GM21529 (cell line): ENCODE results near the gene C19orf25.
"Not testable (repeated sequence)": the region's sequence is repeated elsewhere in the genome, so short reads cannot be mapped to it uniquely, and the experiment has no call there.

Experiments used
- ATAC-seq: cut with Tn5 transposase; IDR thresholded peaks from one replicate; pipeline ENCODE4 v1.9.1; 2021; ENCODE audit not compliant: unreplicated experiment

Gene C19orf25

GRCh38 chr19:1512671-1513498, 33.9 kb upstream of the C19orf25 start, which contains the start of gene ADAMTSL5:
TSS of gene ADAMTSL5 (minus strand) at chr19:1513019. CDS start at chr19:1510943, 2,076 bp downstream.
- ATAC-seq: no peak

DNA sequence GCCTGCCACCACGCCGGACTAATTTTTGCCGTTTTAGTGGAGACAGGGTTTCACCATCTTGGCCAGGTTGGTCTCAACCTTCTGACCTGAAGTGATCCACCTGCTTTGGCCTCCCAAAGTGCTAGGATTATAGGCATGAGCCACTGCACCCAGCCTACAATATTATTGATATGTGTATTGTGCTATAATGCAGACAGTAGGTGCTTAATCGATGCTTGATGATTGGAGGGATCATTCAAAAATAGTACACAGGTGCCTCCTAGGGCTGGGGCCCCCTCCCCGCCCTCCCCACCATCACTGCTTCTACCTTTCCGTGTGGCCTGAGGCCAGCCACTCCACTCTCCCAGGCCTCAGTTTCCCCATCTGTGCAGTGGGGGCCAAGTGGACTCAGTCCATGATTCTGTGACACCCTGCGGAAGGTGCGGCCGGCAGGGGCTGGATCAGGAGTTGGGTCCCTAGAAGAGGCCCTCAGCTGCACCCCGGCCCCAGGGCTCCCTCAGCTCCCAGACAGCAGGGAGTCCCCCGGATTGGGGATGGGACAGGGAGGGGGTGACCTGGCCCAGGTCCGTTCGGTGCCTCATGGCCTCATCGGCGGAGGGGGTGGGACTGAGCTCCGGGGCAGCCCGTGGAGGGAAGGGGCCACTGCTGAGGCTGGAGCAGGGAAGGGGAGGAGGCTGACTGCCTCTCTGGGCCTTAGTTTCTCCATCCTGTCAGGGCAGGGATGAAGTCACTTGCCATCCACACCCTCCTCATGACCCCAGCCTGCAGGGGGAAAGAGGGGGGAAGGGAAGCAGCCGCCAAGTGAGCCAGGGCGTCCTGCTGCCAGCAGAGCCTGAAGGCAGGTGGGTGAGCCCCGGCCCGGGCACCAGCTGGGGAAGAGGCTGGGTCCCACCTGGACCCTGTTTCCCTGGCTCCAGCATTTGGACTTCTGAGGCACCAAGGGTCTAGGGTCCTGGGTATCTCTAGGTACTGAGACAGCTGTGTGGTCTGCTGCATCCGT, 32.6 kb upstream of the C19orf25 start:
- no peak for ATAC-seq

DNA sequence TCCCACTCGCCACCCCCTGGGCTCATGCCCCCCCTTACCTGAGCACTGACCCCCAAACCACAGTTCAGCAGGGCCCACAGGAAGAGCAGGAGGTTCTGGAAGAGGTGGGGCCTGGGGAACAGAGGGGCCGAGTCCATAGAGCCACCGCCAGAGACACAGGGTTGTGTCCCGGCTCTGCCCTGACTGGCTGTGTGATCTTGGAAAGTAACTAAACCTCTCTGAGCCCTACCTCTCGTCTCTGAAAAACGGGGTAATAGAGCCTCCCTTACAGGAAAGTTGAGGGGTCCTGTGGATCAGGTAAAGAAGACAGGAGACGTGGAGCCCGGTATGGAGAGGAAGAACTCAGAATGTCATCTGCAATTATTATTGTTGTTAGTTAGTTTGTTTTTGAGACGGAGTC, 31.8 kb upstream of the C19orf25 start:
- no peak for ATAC-seq

DNA sequence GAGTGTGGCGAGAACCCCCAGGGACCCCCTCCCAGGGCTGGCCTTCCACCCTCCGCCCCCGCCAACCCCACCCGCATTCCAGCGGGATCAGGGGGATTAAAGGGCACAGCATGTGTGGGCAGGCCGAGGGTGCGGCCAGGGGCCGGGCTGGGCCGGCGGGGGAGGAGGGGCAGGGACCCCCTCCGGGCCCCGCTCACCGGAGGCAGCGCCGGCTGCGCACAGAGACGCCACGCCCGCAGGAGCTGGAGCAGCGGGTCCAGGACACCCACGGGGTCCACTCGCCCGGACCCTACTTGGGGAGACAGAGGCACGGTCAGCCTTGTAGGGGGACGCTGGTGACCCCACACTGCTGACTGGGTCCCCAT, 31.4 kb upstream of the C19orf25 start:
- no peak for ATAC-seq

GRCh38 chr19:1509602-1510441, 30.8 kb upstream of the C19orf25 start:
- ATAC-seq: no peak

- no peak for ATAC-seq
These were observed 29.5 kb upstream of the C19orf25 start for GRCh38 chr19:1508507-1508856.

DNA sequence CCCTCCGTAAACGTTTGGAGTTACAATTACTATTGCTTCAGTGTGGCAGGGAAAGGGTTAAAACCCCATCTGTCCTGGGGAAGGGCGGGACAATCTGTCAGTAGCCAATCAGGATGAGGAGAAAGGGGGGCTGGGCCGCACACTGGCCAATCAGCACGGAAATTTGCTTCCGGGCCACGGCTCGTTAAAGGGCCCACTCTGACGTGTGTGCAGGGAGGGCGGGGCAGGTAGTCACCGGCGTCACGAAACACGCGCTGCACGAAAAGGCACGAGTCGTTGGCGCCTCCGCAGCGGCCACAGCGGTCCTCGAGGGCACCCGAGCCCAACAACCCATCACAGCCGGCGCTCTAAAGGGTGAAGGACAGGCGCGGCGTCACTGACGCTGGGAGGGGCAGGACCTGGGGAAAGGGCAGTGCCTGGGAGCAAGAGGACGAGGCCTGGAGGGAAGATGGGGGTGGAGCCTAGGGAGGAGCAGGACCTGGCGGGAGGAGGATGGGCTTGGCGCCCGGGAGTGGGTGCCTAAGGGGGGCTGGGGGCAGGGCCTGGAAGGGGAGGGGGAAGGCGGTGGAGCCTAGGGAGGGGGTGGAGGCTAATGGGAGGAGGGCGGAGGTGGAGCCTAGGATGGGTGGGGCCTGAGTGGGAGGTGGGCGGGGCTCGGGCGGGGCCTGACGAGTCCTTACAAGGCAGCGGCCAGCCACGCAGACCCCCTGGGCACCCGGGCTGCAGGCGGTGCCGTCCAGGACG, 28.9 kb upstream of the C19orf25 start:
- ATAC-seq: no peak

DNA sequence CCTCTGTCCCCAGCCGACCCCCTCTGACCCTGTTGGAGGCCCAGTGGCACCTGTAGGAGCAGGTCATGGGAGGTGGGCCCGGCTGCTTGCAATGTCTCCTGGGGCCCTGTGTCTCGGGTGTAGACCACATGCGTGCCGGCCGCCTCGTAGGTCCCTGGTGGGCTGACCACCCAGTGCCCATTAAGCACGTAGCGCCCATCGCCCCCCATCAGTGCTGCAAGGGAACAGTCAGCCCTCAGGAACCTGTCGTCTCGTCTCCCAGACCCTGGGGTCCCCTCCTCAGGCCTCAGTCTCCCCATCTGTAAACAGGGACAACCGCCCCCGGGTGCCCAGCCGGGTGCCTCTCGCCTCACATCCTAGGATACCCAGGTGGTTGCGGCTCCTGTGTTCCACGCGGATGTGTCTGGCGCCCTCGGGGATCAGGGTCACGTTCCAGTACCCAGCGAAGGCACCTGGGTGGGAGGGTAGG, 28.2 kb upstream of the C19orf25 start:
- ATAC-seq: no peak

DNA sequence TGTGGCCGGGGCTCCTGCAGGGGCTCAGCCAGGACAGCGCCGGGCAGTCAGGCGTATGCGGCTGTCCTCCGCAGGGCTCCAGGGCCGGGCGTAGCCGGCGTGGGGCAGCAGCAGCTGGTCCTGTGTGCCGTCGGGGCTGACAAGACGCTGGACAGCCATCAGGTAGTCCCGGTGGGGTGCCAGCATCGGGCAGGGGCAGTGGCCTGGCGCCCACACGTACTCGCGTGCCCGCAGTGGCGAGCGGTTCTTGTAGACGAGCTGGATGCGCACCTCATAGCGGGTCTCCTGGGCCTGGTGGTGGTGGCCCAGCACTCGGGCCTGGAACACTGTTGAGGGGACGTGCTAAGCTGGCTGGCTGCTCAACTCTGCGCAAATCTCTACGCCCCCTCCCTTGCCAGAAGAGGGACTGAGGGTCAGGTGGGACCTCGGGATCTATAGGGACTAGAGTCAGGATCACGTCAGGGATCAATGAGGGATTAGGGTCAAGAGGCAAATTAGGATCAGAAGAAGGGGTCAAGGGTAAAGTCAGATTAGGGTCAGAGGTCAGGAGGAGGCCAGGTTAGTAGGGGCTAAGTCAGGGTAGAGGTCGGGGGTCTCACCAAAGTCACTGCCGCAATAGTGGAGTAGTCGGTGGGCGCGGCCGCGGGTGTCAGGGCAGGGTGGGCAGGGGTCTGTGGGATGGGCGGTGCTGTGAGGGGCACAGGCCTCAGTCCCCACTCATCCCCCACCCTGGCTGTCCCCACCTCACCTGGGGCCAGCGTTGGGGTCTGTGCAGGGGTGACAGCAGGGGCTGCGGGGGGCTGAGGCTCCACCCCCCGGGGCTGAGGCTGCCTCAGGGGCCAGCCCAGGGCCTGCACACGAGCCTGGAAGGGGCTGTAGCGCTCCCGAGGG, 27.2 kb upstream of the C19orf25 start:
- ATAC-seq: no peak

DNA sequence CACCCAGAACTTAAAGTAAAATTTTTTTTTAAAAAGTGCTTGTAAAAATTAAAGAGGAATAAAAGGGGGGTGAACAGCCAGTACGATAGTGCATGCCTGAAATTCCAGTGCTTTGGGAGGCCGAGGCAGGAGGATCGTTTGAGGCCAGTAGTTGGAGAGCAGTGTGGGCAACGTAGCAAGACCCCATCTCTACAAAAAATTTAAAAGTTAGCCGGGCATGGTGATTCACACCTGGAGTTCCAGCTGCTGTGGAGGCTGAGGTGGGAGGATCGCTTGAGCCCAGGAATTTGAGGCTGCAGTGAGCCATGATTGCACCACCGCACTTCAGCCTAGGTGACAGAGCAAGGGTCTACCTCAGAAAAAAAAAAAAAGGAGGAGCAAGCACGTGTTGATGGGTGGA, 26.0 kb upstream of the C19orf25 start:
- no peak for ATAC-seq

DNA sequence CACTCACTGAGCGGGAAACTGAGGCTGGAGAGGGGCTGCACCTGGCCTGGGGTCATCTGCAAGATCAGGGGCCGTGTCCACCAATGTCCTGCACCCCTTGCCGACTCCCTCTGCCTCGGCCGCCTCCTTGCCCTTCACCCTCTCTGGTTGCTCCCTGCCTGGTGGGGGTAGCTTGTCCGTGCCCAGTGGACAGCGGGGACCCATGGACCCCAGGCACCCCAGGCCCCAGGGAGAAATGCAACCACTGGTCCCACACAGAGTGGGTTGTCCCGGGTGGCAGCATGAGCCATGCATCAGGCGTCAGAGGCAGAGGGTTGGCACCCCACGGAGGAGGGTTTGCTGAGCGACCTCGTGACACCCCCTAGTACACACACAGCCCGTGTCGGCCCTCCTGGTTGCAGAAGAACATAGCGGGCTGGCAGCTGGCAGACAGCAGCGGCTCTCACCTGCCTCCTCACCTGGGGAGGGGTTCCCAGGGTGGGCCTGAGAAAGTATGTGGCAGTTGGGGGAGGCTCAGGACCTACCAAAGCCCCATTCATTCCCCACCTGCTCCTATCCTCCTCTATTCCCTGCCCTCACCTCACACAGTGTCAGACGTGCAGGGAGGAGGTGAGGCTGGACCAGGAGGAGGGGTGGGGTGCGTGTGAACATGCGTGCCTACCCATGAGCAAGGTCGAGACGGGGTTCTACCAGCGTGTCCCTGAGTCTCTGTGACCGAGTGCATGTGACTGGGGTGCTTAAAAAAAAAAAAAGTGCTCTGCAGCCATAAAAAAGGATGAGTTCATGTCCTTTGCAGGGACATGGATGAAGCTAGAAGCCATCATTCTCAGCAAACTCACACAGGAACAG, 25.1 kb upstream of the C19orf25 start:
- ATAC-seq: no peak

DNA sequence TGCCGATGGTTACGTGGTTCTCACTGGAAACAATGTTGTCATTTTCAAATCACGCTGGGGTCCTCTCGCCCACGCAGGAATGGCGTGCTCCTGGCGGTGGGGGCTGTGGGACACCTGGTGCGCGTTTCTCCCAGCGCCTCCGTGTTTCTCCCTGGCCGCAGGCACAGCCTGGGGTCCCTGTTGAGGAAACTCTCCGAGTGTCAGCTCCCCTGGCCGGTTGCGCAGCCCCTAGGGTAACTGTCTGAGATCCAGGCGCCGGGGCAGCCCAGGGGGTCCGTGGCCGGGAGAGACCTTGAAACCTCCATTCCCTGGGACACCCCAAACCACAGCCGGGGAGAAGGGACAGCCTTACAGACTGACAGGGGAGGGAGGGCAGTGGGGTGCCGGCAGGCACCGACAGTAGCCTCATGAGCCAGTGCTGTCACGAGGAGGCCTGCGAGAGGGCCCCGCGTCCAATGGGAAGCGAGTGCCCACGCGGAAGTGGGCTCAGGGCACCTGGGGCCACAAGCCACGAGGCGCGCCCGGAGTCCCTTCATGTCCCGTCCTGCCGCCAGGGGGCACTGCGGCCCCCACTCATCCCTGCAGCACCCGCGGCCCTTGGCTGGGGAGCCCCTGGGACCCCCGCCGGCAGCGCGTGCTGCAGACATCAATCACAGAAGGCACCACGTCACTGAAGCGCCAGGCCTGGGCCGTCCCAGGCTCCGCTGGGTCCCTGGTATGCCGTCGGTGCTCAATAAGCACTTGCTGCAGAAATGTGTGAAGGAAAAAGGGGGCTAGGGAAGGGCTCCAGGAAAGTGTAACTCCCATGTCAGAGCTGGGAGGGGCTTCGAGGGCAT, 24.3 kb upstream of the C19orf25 start:
- no peak for ATAC-seq

DNA sequence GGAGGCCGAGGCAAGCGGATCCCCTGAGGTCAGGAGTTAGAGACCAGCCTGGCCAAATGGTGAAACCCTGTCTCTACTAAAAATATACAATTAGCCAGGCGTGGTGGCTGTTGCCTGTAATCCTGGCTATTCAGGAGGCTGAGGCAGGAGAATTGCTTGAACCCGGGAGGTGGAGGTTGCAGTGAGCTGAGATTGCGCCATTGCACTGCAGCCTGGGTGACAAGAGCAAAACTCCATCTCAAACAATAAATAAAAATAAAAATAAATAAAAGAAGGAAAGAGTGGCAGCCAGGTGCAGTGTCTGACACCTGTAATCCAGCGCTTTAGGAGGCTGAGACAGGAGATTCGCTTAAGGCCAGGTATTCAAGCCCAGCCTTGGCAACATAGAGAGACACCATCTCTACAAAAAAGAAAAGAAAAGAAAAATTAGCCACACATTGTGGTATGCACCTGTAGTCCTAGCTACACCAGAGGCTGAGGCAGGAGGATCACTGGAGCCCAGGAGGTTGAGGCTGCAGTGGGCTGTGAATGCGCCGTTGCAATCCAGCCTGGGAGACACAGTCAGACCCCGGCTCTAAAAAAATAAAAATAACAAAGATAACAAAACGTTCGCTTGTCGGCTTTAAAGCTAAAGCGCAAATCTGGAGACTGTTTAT, 23.5 kb upstream of the C19orf25 start:
- no peak for ATAC-seq

- no peak for ATAC-seq
These were observed 22.2 kb upstream of the C19orf25 start for GRCh38 chr19:1501200-1501595.

DNA sequence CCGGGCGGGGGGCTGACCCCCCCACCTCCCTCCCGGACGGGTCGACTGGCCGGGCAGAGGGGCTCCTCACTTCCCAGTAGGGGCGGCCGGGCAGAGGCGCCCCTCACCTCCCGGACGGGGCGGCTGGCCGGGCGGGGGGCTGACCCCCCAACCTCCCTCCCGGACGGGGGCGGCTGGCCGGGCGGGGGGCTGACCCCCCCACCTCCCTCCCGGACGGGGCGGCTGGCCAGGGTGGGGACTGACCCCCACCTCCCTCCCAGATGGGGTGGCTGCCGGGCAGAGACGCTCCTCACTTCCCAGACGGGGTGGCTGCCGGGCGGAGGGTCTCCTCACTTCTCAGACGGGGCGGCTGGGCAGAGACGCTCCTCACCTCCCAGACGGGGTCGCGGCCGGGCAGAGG, 20.2 kb upstream of the C19orf25 start:
- not testable (repeated sequence) for ATAC-seq

DNA sequence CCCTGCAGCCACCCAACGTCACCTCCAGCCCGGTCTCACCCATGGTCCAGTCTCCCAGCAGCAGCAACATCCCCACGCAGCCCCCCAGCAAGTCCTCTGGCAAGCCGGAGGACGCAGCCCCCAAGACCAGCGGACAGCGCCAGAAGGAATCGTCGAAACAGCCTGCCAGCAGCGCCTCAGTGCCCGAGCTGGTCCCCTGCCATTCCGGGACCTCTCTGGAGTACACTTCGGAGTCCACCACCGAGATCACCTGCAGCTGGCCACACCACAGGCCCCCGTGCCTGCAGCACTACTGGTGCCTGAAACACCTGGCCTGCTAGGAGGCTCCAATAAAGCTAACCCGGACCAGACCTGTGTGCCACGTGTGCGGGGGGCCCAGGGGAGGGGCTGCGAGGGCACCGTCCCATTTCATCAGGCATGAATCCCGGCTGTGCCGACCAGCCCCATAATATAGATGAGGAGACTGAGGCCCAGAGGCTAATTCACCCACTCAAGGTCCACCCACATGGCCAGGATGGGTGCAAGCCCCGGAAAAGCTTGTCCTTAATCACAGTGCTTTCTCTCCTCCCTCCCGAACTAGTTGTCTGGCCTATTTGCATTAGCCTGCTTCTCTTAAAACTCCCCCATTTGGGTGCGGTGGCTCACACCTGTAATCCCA, 18.7 kb upstream of the C19orf25 start:
- ATAC-seq: no peak
